B cell (primary cell): ENCODE data around the gene MRPS12. TPM values are rescaled to one million over a fixed set of nuclear protein-coding genes. Genes with fewer than 3 reads are reported as not detected.

Source experiments
- ATAC-seq: fragments of 200-7000 bp; cut with Tn5 transposase; one replicate; pipeline ENCODE4 v1.10.0; 2021; ENCODE audit warnings: low read depth, mild to moderate bottlenecking, moderate number of reproducible peaks, moderate library complexity
- CTCF ChIA-PET: fragments of 350-600 bp; sonication (Branson Sonifier 250); formaldehyde crosslinking; loops from one replicate; lab custom pipeline; 2021; ENCODE audit warnings: antibody characterized with exemption, inconsistent platforms; lab: Charles Lee
- POLR2A ChIA-PET: fragments of 350-600 bp; sonication (Branson Sonifier 250); formaldehyde crosslinking; loops from one replicate; lab custom pipeline; 2021; ENCODE audit warnings: antibody characterized with exemption; lab: Charles Lee
- DNase-seq: peaks from one replicate; pipeline ENCODE4 v3.0.0; 2013
- H2AFZ ChIP-seq: 2 replicates; pipeline ENCODE4 v1.6.1; 2012; ENCODE audit warnings: mild to moderate bottlenecking, low read depth, low read length; ENCODE audit not compliant: insufficient read depth, poor library complexity, severe bottlenecking
- H3K27ac ChIP-seq, 2 donors: 1 replicate in 1 of 2; 2 replicates in 1 of 2; pipeline ENCODE4 v1.5.1; 2012 to 2013; ENCODE audit warnings: low read length in 2 of 2, mild to moderate bottlenecking in 2 of 2, moderate library complexity in 1 of 2
- H3K27me3 ChIP-seq, 4 experiments: fragments of 200-600 bp in 1 of 4; sonication (generic) in 1 of 4; replicated peaks in 1 of 4; 1 replicate in 2 of 4; 2 replicates in 2 of 4; pipeline versions ENCODE4 v1.6.1 to v1.7.0; 2013 to 2016; ENCODE audit warnings: low read length in 3 of 4, mild to moderate bottlenecking in 2 of 4, mixed read lengths in 1 of 4, moderate library complexity in 1 of 4; ENCODE audit not compliant: insufficient read depth in 4 of 4, control insufficient read depth in 3 of 4; ENCODE audit errors: control extremely low read depth in 1 of 4
- H3K36me3 ChIP-seq, 2 experiments: replicated peaks in 1 of 2; 1 replicate in 1 of 2; 2 replicates in 1 of 2; pipeline versions ENCODE4 v1.6.1 to v1.7.1; 2013; ENCODE audit warnings: low read length in 1 of 2; ENCODE audit not compliant: insufficient read depth in 2 of 2, control insufficient read depth in 1 of 2; ENCODE audit errors: control extremely low read depth in 1 of 2, extremely low read depth in 1 of 2
- H3K4me1 ChIP-seq, 2 donors: fragments of 200-600 bp in 1 of 2; sonication (generic) in 1 of 2; 1 replicate in 1 of 2; 2 replicates in 1 of 2; pipeline versions ENCODE4 v1.5.1 to v1.6.1; 2013 to 2017; ENCODE audit warnings: low read length in 2 of 2; ENCODE audit not compliant: control insufficient read depth in 2 of 2, insufficient read depth in 2 of 2
- H3K4me2 ChIP-seq: replicated peaks from 2 replicates; pipeline ENCODE3; 2012; ENCODE audit warnings: mild to moderate bottlenecking, low read depth, low read length; ENCODE audit not compliant: poor library complexity, severe bottlenecking
- H3K4me3 ChIP-seq, 5 experiments: fragments of 200-600 bp in 1 of 5; sonication (generic) in 1 of 5; 1 replicate in 3 of 5; 2 replicates in 2 of 5; pipeline versions ENCODE4 v1.5.1 to v1.7.0; 2011 to 2016; ENCODE audit warnings: low read length in 4 of 5, mild to moderate bottlenecking in 4 of 5, low read depth in 2 of 5, control low read depth in 1 of 5, moderate library complexity in 1 of 5; ENCODE audit not compliant: insufficient read depth in 1 of 5; ENCODE audit errors: control extremely low read depth in 1 of 5, extremely low read depth in 1 of 5
- H3K79me2 ChIP-seq: fragments of 200-600 bp; sonication (generic); one replicate; pipeline ENCODE4 v1.6.0; 2016; ENCODE audit warnings: low read length; ENCODE audit not compliant: control insufficient read depth, insufficient read depth
- H3K9ac ChIP-seq: fragments of 200-600 bp; sonication (generic); 2 replicates; pipeline ENCODE4 v1.6.1; 2017; ENCODE audit warnings: mild to moderate bottlenecking, low read length, moderate library complexity
- H3K9me3 ChIP-seq, 3 donors: one replicate each; pipeline versions ENCODE4 v1.6.1 to v1.7.1; 2013; ENCODE audit warnings: low read length in 2 of 3; ENCODE audit not compliant: control insufficient read depth in 2 of 3, insufficient read depth in 1 of 3; ENCODE audit errors: control extremely low read depth in 1 of 3
- H4K20me1 ChIP-seq: 2 replicates; pipeline ENCODE4 v1.6.0; 2012; ENCODE audit warnings: mild to moderate bottlenecking, low read length; ENCODE audit not compliant: insufficient read depth, control insufficient read depth, poor library complexity, severe bottlenecking
- H3K27ac Mint-ChIP-seq: one replicate; pipeline ENCODE4 v1.8.0; 2021; ENCODE audit warnings: mixed read lengths
- H3K27me3 Mint-ChIP-seq: one replicate; pipeline ENCODE4 v1.8.0; 2021; ENCODE audit warnings: mixed read lengths
- H3K4me1 Mint-ChIP-seq: one replicate; pipeline ENCODE4 v1.8.0; 2021; ENCODE audit warnings: mixed read lengths
- H3K4me3 Mint-ChIP-seq: one replicate; pipeline ENCODE4 v1.8.0; 2021; ENCODE audit warnings: mixed read lengths
- H3K9me3 Mint-ChIP-seq: one replicate; pipeline ENCODE4 v1.8.0; 2022; ENCODE audit warnings: mixed read lengths; ENCODE audit not compliant: insufficient read depth
- CTCF ChIP-seq: fragments of 200-600 bp; IDR thresholded peaks from one replicate; pipeline ENCODE4 v1.8.0; 2022; ENCODE audit warnings: antibody characterized with exemption, mild to moderate bottlenecking
- EZH2 ChIP-seq: IDR thresholded peaks from 2 replicates; pipeline ENCODE4 v1.6.1; 2012; ENCODE audit warnings: borderline replicate concordance, low read depth, mild to moderate bottlenecking, moderate library complexity, low read length; ENCODE audit not compliant: insufficient read depth, poor library complexity, severe bottlenecking
- WGBS: methylation state at CpG from one replicate; pipeline ENCODE4 v1.1.5; 2013; ENCODE audit warnings: missing lambda C conversion rate; ENCODE audit not compliant: insufficient coverage; 5-methylcytosine and 5-hydroxymethylcytosine counted together
- intact Hi-C: fragments of 100-400 bp; cut with micrococcal nuclease; formaldehyde crosslinking; loops from one replicate; pipeline ENCODE4 v1.10.0; 2022
- polyA plus RNA-seq: library from polyadenylated mRNA; depleted of rRNA; stranded (reverse); fragments of >200 nt; gene quantifications from 2 replicates; pipeline ENCODE4 v1.2.3, GENCODE V29; 2012
- total RNA-seq, 2 donors: library from RNA; stranded (reverse); fragments of 120-200 nt in 1 of 2; gene quantifications; 1 replicate in 1 of 2; 2 replicates in 1 of 2; pipeline versions ENCODE4 v1.2.3 to v1.2.4, GENCODE V29; 2013 to 2022

MRPS12 gene
- total and polyA plus RNA-seq, 2 donors (not counting 1 experiment from before 2014, with no cell fraction given): 27.0 to 30.3 TPM

- H3K4me2 ChIP-seq: peak overlapping the region; percentile 97
- Mint-ChIP-seq H3K9me3 (peaks cover 9% of the 10 kb centered on the region), H3K4me1 (peaks cover 26% of the 10 kb centered on the region), H3K4me3 (peak overlapping the region; percentile 99), H3K27ac (peak overlapping the region; percentile 99), H3K27me3 (no peaks in the 10 kb centered on the region)
- no peak for ATAC-seq
- H3K9me3 ChIP-seq: peaks cover 0 to 11% (median 0%) of the 10 kb centered on the region in 3 donors
- POLR2A ChIA-PET: interaction anchor here (2.4 kb wide), 1 partner anchor 162 kb away, joined by 17 read pairs; no protein-coding TSS in a partner anchor
- peaks cover 0 to 18% of the 10 kb centered on the region in 2 experiments for H3K36me3 ChIP-seq
- H3K4me1 ChIP-seq: peaks cover 19 to 28% of the 10 kb centered on the region in 2 donors
- H3K79me2 ChIP-seq: peaks cover 26% of the 10 kb centered on the region
- peaks cover 5% of the 10 kb centered on the region for H4K20me1 ChIP-seq
- CTCF ChIA-PET: interaction anchor here (0.7 to 5.6 kb wide), 15 partner anchors 31 to 2000 kb away, joined by 3 to 55 read pairs (median 15); partner anchors contain the start of genes ACTN4, CATSPERG, FAM98C and MAP4K1
- H3K27ac ChIP-seq: peak overlapping the region; percentile 84 to 91
- H3K27me3 ChIP-seq: no peaks in the 10 kb centered on the region
- H3K4me3 ChIP-seq: peak overlapping the region; percentile 79 to 93 (median 91)
- DNase-seq: no peak
- WGBS: 100% methylated on average over 2 of the region's 8 CpGs
- H2AFZ ChIP-seq: peak overlapping the region; percentile 81
- TF ChIP-seq EZH2 (no peak), CTCF (no peak)
- intact Hi-C loops: loop anchor here (2.0 kb wide), 2 partner anchors 163 to 417 kb away; no protein-coding TSS in a partner anchor
- H3K9ac ChIP-seq: peak overlapping the region; percentile 93
Measured at GRCh38 chr19:38931521-38931793, 713 bp downstream of the MRPS12 start.

DNA sequence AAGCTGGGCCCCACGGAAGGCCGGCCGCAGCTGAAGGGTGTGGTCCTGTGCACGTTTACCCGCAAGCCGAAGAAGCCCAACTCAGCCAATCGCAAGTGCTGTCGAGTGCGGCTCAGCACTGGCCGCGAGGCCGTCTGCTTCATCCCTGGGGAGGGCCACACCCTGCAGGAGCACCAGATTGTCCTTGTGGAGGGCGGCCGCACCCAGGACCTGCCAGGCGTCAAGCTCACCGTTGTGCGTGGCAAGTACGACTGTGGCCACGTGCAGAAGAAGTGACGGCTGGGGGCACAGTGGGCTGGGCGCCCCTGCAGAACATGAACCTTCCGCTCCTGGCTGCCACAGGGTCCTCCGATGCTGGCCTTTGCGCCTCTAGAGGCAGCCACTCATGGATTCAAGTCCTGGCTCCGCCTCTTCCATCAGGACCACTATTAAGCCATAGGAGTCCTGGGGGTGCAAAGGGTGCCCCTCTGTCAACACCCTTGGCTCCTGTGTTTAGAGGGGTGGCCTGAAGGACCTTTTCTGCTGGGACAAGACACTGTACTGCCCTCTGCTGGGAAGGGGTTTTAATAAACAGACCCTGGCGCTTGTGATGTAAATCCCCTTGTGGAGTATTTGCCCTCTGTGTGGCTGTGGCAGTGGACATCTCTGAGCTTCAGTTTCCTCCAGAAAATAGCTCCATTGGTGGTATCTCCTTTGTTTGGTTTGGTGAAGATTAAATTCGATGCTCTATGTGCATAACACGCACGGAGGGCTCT, 1.9 kb downstream of the MRPS12 start:
- H3K27me3 Mint-ChIP-seq: no peaks in the 10 kb centered on the region
- peaks cover 26% of the 10 kb centered on the region for H3K4me1 Mint-ChIP-seq
- H2AFZ ChIP-seq: no peak overlapping the region
- no peak overlapping the region for H3K9ac ChIP-seq
- peaks cover 26% of the 10 kb centered on the region for H3K79me2 ChIP-seq
- peak overlapping the region; percentile 37 for H3K4me3 Mint-ChIP-seq
- no peak overlapping the region for H3K27ac ChIP-seq
- no peak overlapping the region for H3K4me2 ChIP-seq
- intact Hi-C loops: no loop called here
- no peaks in the 10 kb centered on the region for H3K27me3 ChIP-seq
- ATAC-seq (no peak), DNase-seq (peak; percentile 66)
- H3K36me3 ChIP-seq: peaks cover 0 to 18% of the 10 kb centered on the region in 2 experiments
- CTCF ChIA-PET: interaction anchor here (0.6 to 5.6 kb wide), 17 partner anchors 13 to 688 kb away, joined by 3 to 55 read pairs (median 4); partner anchors contain the start of genes FAM98C, MAP4K1 and PSMD8
- H4K20me1 ChIP-seq: peaks cover 5% of the 10 kb centered on the region
- POLR2A ChIA-PET: interaction anchor here (0.7 kb wide), 1 partner anchor 506 kb away, joined by 3 read pairs; no protein-coding TSS in a partner anchor
- H3K4me3 ChIP-seq: no peak overlapping the region
- 92% methylated on average over 28 of the region's 29 CpGs for WGBS
- H3K9me3 Mint-ChIP-seq: peaks cover 9% of the 10 kb centered on the region
- peak; percentile 47 for TF ChIP-seq CTCF
- no peak for TF ChIP-seq EZH2
- H3K4me1 ChIP-seq: peaks cover 19 to 28% of the 10 kb centered on the region in 2 donors
- H3K27ac Mint-ChIP-seq: peak overlapping the region; percentile 71
- peaks cover 0 to 11% (median 0%) of the 10 kb centered on the region in 3 donors for H3K9me3 ChIP-seq
